CD4-positive, CD25-positive, alpha-beta regulatory T cell (primary cell): ENCODE measurements around the gene POC1A. TPM values are rescaled to one million over a fixed set of nuclear protein-coding genes. Genes with fewer than 3 reads are reported as not detected.
A peak's percentile ranks its signal among the peaks of the same experiment; 100 is the strongest.

ENCODE experiments used
- ATAC-seq, 2 donors: fragments of 150-1000 bp; cut with Tn5 transposase; one replicate each; pipeline ENCODE4 v1.10.0; 2021; ENCODE audit warnings: low read depth in 2 of 2, moderate number of reproducible peaks in 2 of 2, moderate library complexity in 1 of 2
- DNase-seq, 3 donors: peaks; one replicate each; pipeline versions ENCODE4 v3.0.0 to v3.0.0-alpha.2; 2012 to 2022; ENCODE audit warnings: mixed read lengths in 1 of 3
- H3K27ac ChIP-seq: one replicate; pipeline ENCODE4 v1.7.0; 2013; ENCODE audit warnings: mild to moderate bottlenecking, low read length; ENCODE audit not compliant: insufficient read depth, poor library complexity, severe bottlenecking
- H3K27me3 ChIP-seq: one replicate; pipeline ENCODE4 v1.7.0; 2013; ENCODE audit warnings: low read length; ENCODE audit not compliant: control insufficient read depth, insufficient read depth
- H3K36me3 ChIP-seq: one replicate; pipeline ENCODE4 v1.7.0; 2013; ENCODE audit warnings: mild to moderate bottlenecking, low read length, moderate library complexity; ENCODE audit not compliant: control insufficient read depth, insufficient read depth
- H3K4me1 ChIP-seq: 2 replicates; pipeline ENCODE4 v1.7.0; 2013; ENCODE audit warnings: mild to moderate bottlenecking, low read length; ENCODE audit not compliant: insufficient read depth, control insufficient read depth, poor library complexity, severe bottlenecking
- H3K4me3 ChIP-seq: one replicate; pipeline ENCODE4 v1.7.0; 2013; ENCODE audit warnings: low read depth, mild to moderate bottlenecking, low read length, moderate library complexity
- H3K9me3 ChIP-seq, 2 experiments: 1 replicate in 1 of 2; 2 replicates in 1 of 2; pipeline ENCODE4 v1.7.0; 2013; ENCODE audit warnings: low read length in 2 of 2, mild to moderate bottlenecking in 1 of 2, moderate library complexity in 1 of 2; ENCODE audit not compliant: control insufficient read depth in 2 of 2
- H3K27ac Mint-ChIP-seq, 3 donors: one replicate each; pipeline ENCODE4 v1.8.0; 2020 to 2022; ENCODE audit warnings: mild to moderate bottlenecking in 3 of 3, mixed read lengths in 3 of 3, moderate library complexity in 2 of 3
- H3K27me3 Mint-ChIP-seq: one replicate; pipeline ENCODE4 v1.8.0; 2022; ENCODE audit warnings: mild to moderate bottlenecking, mixed read lengths
- H3K36me3 Mint-ChIP-seq: one replicate; pipeline ENCODE4 v1.8.0; 2020; ENCODE audit warnings: mixed read lengths
- H3K4me1 Mint-ChIP-seq, 4 donors: one replicate each; pipeline ENCODE4 v1.8.0; 2020 to 2022; ENCODE audit warnings: mixed read lengths in 4 of 4, mild to moderate bottlenecking in 1 of 4
- H3K4me3 Mint-ChIP-seq, 4 donors: one replicate each; pipeline ENCODE4 v1.8.0; 2020 to 2022; ENCODE audit warnings: mild to moderate bottlenecking in 4 of 4, mixed read lengths in 4 of 4, moderate library complexity in 3 of 4
- H3K9me3 Mint-ChIP-seq, 7 donors: one replicate each; pipeline ENCODE4 v1.8.0; 2020 to 2022; ENCODE audit warnings: mixed read lengths in 7 of 7, mild to moderate bottlenecking in 3 of 7, moderate library complexity in 2 of 7
- polyA plus RNA-seq, 4 donors: library from polyadenylated mRNA; unstranded; fragments of 300-500 nt; fragmentation: Illumina TruSeq; gene quantifications; one replicate each; pipeline ENCODE4 v1.2.3, GENCODE V29; 2021
- total RNA-seq: library from RNA; stranded (reverse); gene quantifications from one replicate; pipeline ENCODE4 v1.2.3, GENCODE V29; 2022

POC1A gene
- total and polyA plus RNA-seq, 5 donors from 2014 or later, result 1.3 to 3.2 (median 1.7) TPM

- H3K9me3 Mint-ChIP-seq, result no peaks in the 10 kb centered on the region
- H3K9me3 ChIP-seq, result no peaks in the 10 kb centered on the region
- no peaks in the 10 kb centered on the region for H3K27me3 Mint-ChIP-seq
- H3K4me3 ChIP-seq, result no peak overlapping the region
- ATAC-seq (no peak), DNase-seq (no peak)
- no peak overlapping the region for H3K27ac ChIP-seq
- no peak overlapping the region for H3K27ac Mint-ChIP-seq
- H3K36me3 ChIP-seq, result no peaks in the 10 kb centered on the region
- no peak overlapping the region for H3K4me3 Mint-ChIP-seq
- H3K36me3 Mint-ChIP-seq, result no peaks in the 10 kb centered on the region
- H3K4me1 Mint-ChIP-seq, result no peaks in the 10 kb centered on the region
- no peaks in the 10 kb centered on the region for H3K4me1 ChIP-seq
- H3K27me3 ChIP-seq, result no peaks in the 10 kb centered on the region
Observed at GRCh38 chr3:52093756-52094545, 60.3 kb downstream of the POC1A start.

GRCh38 chr3:52092891-52093290 lies 61.3 kb downstream of the POC1A start:
- H3K27ac Mint-ChIP-seq, result no peak overlapping the region
- no peaks in the 10 kb centered on the region for H3K9me3 Mint-ChIP-seq
- DNase-seq (no peak), ATAC-seq (no peak)
- H3K4me1 Mint-ChIP-seq, result peaks cover 0 to under 1% (median 0%) of the 10 kb centered on the region in 4 donors
- no peak overlapping the region for H3K4me3 Mint-ChIP-seq
- no peaks in the 10 kb centered on the region for H3K27me3 Mint-ChIP-seq
- Histone ChIP-seq H3K27me3 (no peaks in the 10 kb centered on the region), H3K4me1 (no peaks in the 10 kb centered on the region), H3K36me3 (no peaks in the 10 kb centered on the region), H3K9me3 (no peaks in the 10 kb centered on the region), H3K4me3 (no peak overlapping the region), H3K27ac (no peak overlapping the region)
- no peaks in the 10 kb centered on the region for H3K36me3 Mint-ChIP-seq

- Mint-ChIP-seq H3K27me3 (no peaks in the 10 kb centered on the region), H3K36me3 (no peaks in the 10 kb centered on the region), H3K4me1 (peaks cover 2 to 7% (median 5%) of the 10 kb centered on the region in 4 donors), H3K9me3 (no peaks in the 10 kb centered on the region), H3K4me3 (no peak overlapping the region), H3K27ac (no peak overlapping the region)
- Histone ChIP-seq H3K4me1 (peaks cover 3% of the 10 kb centered on the region), H3K27me3 (no peaks in the 10 kb centered on the region), H3K36me3 (no peaks in the 10 kb centered on the region), H3K9me3 (no peaks in the 10 kb centered on the region), H3K4me3 (no peak overlapping the region), H3K27ac (no peak overlapping the region)
- no peak for ATAC-seq
- DNase-seq, result no peak
Observed at GRCh38 chr3:52092271-52092660, 62.0 kb downstream of the POC1A start.

GRCh38 chr3:52091586-52092270 lies 62.5 kb downstream of the POC1A start:
- ATAC-seq (no peak), DNase-seq (no peak)
- H3K27ac Mint-ChIP-seq, result peak overlapping the region in 2 of 3 donors; percentile 4 to 20
- no peak overlapping the region for H3K4me3 Mint-ChIP-seq
- H3K4me1 Mint-ChIP-seq, result peaks cover 2 to 12% (median 10%) of the 10 kb centered on the region in 4 donors
- no peaks in the 10 kb centered on the region for H3K27me3 ChIP-seq
- no peaks in the 10 kb centered on the region for H3K36me3 ChIP-seq
- H3K27ac ChIP-seq, result no peak overlapping the region
- no peaks in the 10 kb centered on the region for H3K27me3 Mint-ChIP-seq
- no peak overlapping the region for H3K4me3 ChIP-seq
- H3K9me3 ChIP-seq, result no peaks in the 10 kb centered on the region
- no peaks in the 10 kb centered on the region for H3K36me3 Mint-ChIP-seq
- H3K4me1 ChIP-seq, result peaks cover 8% of the 10 kb centered on the region
- H3K9me3 Mint-ChIP-seq, result no peaks in the 10 kb centered on the region

GRCh38 chr3:52090933-52091468 lies 63.2 kb downstream of the POC1A start:
- Histone ChIP-seq H3K27ac (no peak overlapping the region), H3K4me3 (no peak overlapping the region), H3K36me3 (no peaks in the 10 kb centered on the region), H3K4me1 (peaks cover 9% of the 10 kb centered on the region), H3K27me3 (no peaks in the 10 kb centered on the region), H3K9me3 (no peaks in the 10 kb centered on the region)
- Mint-ChIP-seq H3K9me3 (no peaks in the 10 kb centered on the region), H3K27me3 (no peaks in the 10 kb centered on the region), H3K36me3 (no peaks in the 10 kb centered on the region), H3K27ac (peak overlapping the region in 1 of 3 donors; percentile 20), H3K4me3 (no peak overlapping the region), H3K4me1 (peaks cover 2 to 14% (median 11%) of the 10 kb centered on the region in 4 donors)
- no peak for DNase-seq
- ATAC-seq, result no peak

- Mint-ChIP-seq H3K9me3 (no peaks in the 10 kb centered on the region), H3K27me3 (no peaks in the 10 kb centered on the region), H3K4me1 (peaks cover 5 to 14% (median 11%) of the 10 kb centered on the region in 4 donors), H3K36me3 (no peaks in the 10 kb centered on the region), H3K27ac (peak overlapping the region in 1 of 3 donors; percentile 36), H3K4me3 (no peak overlapping the region)
- ATAC-seq (no peak), DNase-seq (no peak)
- no peak overlapping the region for H3K4me3 ChIP-seq
- no peaks in the 10 kb centered on the region for H3K36me3 ChIP-seq
- H3K9me3 ChIP-seq, result no peaks in the 10 kb centered on the region
- no peak overlapping the region for H3K27ac ChIP-seq
- peaks cover 9% of the 10 kb centered on the region for H3K4me1 ChIP-seq
- H3K27me3 ChIP-seq, result no peaks in the 10 kb centered on the region
Observed at GRCh38 chr3:52090131-52090932, 63.9 kb downstream of the POC1A start.

GRCh38 chr3:52089691-52090090 lies 64.5 kb downstream of the POC1A start:
- peaks cover 9% of the 10 kb centered on the region for H3K4me1 ChIP-seq
- Mint-ChIP-seq H3K27ac (peak overlapping the region in 1 of 3 donors; percentile 25), H3K27me3 (no peaks in the 10 kb centered on the region), H3K4me1 (peaks cover 5 to 14% (median 11%) of the 10 kb centered on the region in 4 donors), H3K4me3 (no peak overlapping the region), H3K9me3 (no peaks in the 10 kb centered on the region), H3K36me3 (no peaks in the 10 kb centered on the region)
- DNase-seq, result no peak
- no peak overlapping the region for H3K27ac ChIP-seq
- no peak overlapping the region for H3K4me3 ChIP-seq
- H3K27me3 ChIP-seq, result no peaks in the 10 kb centered on the region
- H3K36me3 ChIP-seq, result no peaks in the 10 kb centered on the region
- H3K9me3 ChIP-seq, result no peaks in the 10 kb centered on the region
- no peak for ATAC-seq
